NCI-H226 (cell line): Measurements from ENCODE around the gene GARIN5B.

Experiments
- DNase-seq: peaks from one replicate; pipeline ENCODE4 v3.0.0-alpha.2; 2015

The GARIN5B gene

DNA sequence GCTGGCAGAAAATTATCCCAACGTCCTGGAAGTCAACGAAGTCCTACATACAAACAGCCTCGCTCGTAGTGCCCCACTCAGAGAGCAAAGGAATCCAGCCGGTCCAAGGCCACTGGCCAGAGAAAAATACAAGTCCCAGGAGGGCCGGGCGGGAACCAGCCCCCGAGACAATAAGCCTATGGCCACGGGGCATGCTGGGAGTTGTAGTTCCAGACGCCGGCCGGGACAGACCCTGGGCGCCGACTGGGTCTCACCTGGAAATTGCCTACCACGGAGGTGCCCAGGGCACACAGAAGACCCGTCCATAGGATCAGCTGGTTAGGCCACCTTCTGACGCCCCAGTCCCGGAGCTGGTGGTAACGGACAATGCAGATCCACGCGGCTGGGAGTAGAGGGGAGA, 43.3 kb downstream of the GARIN5B start:
- DNase-seq = no peak

DNA sequence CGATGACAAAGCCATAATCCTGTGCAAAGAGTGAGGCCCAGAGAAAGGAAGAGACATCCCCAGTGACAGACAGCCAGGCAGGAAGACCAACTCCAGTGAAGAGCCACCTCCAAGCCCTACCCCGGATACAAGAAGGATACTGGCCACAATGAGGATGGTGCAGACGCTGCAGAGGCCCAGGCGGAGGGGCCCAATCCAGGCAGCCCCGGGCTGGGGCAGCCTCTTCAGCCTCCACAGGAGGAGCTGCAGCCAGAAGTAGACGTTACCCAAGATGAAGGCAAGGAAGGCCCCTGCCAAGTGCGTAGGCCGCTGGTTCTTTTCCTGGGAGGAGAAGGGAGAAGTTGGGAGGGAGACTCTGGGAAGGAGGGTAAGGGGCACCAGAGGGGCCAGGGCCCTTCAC, 46.4 kb downstream of the GARIN5B start:
- DNase-seq = no peak

DNA sequence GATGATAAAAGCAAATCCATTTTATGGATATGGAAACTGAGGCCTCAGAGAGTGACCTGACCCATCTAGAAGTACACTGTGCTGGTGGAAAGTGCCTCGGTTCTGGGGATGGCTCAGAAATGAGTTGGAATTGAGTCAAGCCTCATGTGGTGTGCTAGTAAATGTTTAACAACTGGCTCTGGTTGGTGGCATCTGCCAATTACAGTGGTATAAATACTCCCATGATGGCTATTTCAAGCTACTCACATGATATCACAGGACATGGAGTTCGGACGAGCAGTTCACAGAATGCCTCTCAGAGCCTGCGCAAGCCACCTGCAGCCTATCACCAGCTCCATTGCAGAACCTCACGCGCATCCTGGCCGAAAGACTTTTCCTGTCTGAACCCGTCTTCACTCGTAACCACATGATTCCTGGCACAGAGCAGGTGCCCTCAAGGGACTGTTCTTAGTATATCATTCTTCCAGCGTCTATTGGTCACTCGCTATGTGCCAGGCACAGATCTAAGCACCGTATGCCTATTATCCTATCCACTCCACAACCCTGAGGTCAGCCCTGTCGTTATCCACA, 47.0 kb downstream of the GARIN5B start:
- no peak for DNase-seq

DNA sequence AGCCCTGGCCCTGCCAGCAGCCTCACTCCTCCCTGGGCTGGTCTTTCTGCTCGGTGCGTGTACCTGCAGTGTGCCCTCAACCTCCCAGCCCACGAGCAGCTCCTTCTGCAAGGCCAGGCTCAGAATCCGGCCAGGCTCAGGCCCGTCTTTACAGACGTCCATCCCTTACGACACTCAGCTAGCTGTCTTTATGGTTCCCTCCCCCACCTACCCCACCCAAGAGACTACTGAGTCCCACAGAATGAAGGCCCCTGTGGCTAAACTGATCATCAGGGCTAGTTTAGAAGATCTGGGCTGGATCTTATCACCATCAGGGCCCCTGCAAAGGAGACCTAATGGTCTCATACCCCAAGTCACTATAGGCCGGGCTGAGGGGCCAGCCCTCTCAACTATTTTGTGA, 48.7 kb downstream of the GARIN5B start:
- DNase-seq = no peak

DNA sequence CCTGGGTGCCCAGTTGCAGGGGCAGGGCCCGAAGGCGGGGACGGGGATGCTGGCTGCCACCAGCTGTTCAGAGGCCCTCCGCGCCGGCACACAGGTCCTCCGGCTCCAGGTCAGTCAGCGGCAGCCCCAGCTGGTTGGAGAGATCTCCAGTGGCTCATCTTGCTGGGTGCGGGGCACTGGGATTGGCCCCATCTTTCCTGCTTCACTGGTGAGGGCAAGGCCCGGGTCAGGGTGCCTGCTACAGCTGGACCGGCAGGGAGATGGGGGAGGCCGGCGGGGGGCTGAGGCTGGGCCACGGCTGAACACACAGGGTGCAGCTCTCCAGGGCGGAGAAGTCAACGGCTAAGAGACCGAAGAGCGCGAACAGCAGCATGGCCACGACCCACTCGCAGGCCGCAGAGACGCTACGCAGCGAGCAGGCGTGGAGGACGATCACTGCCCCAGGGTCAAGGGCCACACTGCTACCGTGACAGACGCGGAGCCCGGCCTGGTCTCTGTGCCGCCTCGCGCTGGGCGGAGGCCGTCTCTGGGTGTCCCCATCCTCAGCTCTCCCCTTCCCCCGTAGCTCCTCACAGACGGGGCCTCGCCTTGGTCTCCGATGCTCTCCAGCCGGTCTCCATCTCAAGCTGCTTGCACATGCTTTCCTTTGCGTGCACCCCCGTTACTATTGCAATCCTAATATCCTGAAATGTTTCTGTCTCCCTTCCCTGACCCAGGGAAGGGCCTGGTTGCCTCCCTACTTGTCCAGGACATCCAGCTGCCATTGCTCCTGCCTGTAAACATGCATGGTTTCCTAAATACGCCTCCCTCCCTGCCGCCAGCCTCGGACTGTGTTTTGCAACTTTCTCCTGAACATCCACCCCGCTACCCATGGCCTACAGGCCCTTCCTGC, 50.2 kb downstream of the GARIN5B start:
- no peak for DNase-seq

DNA sequence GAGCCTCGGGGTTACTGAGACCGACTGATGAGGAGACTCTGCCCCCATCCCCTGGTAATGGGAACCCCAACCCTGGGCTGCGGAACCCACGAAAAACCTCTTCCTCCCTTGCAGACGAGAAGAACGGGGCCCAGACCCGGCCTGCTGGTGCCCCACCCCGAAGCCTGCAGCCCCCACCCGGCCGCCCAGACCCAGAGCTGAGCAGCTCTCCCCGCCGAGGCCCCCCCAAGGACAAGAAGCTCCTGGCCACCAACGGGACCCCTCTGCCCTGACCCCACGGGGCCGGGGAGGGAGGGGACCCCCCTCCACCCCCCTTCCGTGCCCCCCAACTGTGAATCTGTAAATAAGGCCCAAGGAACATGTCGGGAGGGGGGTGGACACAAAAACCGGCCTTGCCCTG, 51.3 kb downstream of the GARIN5B start:
- DNase-seq = no peak

DNA sequence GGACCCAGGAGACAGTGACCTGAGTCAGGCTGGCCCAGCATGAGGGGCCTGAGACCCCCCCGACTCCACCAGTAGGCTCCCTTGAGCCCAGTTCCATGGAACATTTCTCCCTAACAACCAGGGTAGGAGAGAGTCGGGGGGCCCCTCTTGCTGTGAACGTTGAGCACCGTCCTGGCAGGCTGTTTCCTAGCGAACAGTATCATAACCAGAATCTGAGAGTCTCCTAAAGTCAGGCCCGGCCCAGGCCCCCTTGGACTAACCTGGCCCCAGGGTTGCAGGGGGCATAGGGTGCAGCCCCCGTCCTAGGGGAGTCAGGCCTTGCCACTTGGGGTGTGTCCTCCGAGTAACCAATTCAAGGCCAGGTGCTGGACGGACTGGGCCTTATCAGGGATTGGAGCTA, 51.7 kb downstream of the GARIN5B start:
- DNase-seq = no peak

DNA sequence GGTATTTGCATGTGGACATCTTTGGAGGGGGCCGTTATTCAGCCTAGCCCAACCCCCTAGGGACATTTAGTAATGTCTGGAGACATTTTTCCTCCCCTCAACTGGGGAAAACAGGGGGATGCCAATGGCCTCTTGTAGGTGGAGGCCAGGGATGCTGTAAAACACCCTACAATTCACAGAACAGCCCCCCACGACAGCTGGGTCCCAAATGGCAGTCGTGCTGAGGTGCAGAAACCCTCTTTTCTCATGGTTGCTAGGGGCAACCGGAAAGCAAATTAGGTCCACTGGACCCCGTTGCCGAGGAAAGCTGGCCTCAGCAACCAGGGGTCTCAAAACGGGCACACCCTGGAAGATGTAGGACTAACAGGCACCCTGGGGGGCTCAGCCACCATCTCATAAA, 52.6 kb downstream of the GARIN5B start:
- no peak for DNase-seq

DNA sequence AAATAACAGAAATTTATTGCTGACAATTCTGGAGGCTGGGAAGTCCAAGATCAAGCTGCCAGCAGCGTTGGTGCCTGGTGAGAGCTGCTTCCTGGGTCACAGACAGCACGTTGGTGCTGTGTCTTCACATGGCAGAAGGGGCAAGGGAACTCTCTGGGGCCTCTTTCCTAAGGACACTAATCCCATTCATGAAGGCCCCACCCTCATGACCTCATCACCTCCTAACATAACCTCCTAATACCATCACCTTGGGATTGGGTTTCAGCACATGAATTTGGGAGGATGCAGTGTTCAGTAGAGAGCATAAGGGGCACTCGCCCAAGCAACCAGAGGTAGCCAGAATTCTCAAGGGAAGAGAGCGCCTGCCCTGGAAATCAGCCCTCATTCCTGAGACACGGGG, 53.6 kb downstream of the GARIN5B start:
- DNase-seq = no peak

DNA sequence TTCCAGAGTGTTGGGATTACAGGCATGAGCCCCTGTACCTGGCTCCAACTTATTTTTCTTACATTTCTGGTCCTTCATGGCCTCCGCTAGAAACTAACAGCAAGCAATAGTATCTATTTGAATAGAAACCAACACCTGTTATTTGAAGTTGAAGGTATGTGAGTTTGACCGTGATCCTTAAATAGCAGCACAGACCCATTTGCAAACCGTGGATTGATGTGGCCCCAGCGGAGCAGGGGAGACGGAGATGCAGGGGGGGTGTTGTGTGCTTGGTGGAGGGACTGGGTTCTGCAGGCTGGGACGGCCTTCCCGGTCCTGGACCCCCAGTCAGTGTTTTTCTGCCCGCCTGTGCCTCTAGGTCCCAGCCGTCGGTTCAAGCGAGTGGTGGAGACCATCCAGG, 54.8 kb downstream of the GARIN5B start:
- DNase-seq = no peak

DNA sequence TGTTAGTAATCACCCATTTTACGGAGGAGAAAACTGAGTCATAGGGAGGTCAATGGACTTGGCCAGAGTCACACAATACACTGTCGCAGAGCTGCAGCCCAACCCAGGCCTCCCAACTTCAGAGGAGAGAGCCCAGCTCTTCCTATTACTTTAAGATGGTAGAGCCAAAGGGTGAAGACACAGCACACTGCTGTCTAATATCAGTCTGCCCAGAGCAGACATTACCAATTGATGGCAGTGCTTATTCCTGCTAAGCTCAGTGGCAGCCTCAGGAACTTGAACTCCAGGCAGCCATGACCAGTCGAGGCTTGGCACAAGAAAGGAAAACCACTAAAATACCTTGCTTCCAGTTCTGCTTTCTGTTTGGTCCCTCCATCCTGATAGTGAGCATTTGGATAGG, 56.3 kb downstream of the GARIN5B start:
- DNase-seq = no peak

DNA sequence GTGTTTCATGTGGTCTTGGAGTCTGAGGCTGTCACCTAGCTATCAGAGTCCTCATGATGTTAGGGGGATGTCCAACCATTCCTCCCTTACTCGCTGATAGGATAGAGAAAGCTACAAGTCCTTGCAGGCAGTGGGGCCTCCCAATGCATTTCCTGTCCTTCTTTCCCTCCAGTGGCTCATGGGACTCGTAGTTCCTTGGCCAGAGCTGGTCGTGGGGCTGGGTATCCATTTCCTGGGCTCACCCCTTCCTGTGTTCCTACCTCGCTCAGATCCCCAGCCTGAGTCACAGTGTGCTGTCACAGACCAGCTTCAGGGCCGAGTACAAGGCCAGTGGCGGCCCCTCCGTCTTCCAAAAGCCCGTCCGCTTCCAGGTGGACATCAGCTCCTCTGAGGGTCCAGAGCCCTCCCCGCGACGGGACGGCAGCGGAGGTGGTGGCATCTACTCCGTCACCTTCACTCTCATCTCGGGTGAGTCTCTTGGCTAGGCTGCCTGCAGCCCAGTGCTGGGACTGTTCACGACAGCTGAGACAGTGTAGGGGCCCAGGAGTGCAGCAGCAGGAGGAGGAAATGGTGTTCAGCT, 57.0 kb downstream of the GARIN5B start:
- no peak for DNase-seq

DNA sequence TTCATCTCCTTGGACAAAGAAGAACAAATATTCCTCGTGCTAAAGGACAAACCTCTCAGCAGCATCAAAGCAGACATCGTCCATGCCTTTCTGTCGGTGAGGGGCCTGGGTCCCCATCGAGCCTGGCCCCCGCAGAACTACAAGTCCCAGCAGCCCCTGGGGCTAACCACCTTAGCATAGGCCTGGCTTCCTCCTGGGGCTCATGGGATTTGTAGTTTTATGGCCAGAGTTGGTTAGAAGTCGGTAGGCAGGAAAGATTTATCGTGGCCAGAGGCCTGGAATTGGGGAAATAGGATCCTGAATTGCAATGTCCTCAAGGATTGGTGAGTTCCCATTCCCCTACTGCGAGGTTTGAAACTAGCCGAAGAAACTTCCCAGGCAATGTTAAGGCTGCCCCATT, 57.6 kb downstream of the GARIN5B start:
- DNase-seq = peak; percentile 40

DNA sequence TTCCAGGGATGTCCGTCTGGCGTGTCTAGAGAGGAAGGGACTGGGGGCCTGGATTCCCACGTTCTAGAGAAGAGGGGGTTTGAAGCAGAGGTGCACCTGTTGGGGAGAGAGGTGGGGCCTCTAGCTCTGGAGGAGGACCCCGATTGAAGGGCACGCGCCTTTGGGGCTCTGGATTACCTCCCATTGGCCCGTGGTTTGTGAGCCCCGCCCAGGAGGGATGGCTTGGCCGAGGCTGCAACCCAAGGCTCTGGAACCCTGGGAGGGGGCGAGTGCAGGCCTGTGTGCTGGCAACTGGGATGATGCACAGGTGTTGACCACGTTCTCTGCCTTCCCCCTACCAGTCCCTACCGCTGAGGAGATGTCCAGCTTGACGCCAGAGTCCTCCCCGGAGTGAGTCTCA, 58.1 kb downstream of the GARIN5B start:
- no peak for DNase-seq
